GM20000 (cell line): ENCODE data around the gene FOS.

Experiments
- DNase-seq: peaks from one replicate; pipeline ENCODE4 v3.0.0; 2012; ENCODE audit warnings: low spot score
- TF ChIP-seq, protein P1 (sequence below): IDR thresholded peaks from 2 replicates; pipeline ENCODE4 v1.5.1; 2012; ENCODE audit warnings: mild to moderate bottlenecking, control low read depth; ENCODE audit errors: extremely low read depth, missing control alignments

Gene FOS

DNA sequence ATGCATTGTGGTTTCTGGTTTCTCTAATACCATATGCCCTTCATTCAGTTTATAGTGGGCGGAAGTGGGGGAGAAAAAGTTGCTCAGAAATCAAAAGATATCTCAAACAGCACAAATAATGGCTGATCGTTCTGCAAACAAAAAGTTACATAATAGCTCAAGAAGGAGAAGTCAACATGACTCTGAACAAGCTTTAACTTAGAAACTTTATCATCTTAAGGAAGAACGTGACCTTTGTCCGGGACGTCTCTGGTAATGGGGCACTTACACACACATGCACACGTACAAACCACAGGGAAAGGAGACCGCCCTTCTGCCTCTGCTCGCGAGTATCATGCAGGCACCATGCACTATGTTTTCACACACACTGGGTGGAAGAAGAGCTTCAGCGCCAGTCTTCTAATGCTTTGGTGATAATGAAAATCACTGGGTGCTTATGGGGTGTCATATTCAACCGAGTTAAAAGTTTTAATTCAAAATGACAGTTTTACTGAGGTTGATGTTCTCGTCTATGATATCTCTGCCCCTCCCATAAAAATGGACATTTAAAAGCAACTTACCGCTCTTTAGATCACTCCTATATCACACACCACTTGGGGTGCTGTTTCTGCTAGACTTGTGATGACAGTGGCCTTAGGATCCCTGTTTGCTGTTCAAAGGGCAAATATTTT is 4.7 kb downstream of the FOS start:
- DNase-seq = no peak
- TF ChIP-seq, protein P1, sequence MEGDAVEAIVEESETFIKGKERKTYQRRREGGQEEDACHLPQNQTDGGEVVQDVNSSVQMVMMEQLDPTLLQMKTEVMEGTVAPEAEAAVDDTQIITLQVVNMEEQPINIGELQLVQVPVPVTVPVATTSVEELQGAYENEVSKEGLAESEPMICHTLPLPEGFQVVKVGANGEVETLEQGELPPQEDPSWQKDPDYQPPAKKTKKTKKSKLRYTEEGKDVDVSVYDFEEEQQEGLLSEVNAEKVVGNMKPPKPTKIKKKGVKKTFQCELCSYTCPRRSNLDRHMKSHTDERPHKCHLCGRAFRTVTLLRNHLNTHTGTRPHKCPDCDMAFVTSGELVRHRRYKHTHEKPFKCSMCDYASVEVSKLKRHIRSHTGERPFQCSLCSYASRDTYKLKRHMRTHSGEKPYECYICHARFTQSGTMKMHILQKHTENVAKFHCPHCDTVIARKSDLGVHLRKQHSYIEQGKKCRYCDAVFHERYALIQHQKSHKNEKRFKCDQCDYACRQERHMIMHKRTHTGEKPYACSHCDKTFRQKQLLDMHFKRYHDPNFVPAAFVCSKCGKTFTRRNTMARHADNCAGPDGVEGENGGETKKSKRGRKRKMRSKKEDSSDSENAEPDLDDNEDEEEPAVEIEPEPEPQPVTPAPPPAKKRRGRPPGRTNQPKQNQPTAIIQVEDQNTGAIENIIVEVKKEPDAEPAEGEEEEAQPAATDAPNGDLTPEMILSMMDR = no peak

DNA sequence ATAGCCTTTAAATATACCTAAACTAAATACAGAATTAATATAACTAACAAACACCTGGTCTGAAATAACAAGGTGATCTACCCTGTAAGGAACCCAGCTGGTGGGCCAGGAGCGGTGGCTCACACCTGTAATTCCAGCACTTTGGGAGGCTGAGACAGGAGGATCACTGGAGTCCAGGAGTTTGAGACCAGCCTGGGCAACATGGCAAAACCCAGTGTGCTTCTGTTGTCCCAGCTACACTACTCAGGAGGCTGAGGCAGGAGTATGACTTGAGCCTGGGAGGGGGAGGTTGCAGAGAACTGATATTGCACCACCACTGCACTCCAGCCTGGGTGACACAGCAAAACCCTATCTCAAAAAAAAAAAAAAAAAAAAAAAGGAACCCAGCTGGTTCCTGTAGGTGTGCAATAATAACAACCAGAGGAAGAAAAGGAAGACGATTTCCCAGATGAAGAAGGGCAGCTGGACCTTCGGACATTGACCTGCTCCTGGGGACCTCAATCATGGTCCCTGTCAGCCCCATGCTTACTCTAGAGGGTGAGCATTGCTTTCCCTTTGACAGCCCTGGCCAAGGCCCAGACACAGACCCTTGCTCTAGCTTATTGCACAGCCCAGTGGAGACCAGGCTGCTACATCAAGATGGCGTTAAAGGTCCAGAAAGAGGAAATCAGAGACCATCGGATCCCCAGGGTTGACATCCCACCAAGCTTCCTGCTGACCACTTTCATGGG is 5.4 kb downstream of the FOS start:
- TF ChIP-seq, protein P1 = no peak
- DNase-seq = no peak

DNA sequence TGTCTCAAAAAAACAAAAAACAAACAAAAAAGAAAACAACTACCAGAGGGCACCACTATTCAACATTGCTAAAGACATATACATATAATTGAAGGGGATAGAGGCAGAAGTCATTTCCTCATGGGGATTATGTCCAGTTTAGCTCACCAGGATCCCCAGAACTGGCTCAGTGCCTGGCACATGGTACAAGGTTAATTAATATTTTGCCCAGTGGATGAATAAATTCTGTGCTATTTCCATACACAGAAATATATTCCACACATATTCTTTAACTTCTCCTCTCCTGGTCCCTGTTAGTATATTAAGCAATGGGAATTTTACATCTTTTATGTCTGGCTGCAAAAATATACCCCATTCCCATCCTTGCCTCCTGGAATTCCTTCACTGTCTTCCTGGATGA is 6.7 kb downstream of the FOS start:
- TF ChIP-seq, protein P1 = no peak
- no peak for DNase-seq

DNA sequence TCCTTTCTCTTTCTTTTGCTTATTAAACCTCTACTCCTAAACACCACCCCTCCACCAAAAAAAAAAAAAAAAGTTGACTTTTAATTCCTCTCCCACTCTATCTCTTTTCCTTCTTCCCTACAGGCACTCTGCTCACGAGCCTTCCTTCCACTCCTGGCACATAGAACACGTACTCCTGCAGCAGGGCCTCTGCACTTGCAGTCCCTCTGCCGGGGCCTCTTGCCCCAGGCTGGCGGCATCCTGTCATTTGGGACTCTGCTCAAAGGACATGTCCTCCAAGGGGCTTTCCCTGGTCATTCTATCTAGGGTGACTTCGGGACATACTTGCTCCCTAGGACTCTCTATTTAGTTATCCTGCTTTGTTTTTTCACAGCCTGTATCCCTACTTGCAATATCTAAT is 7.7 kb downstream of the FOS start:
- DNase-seq = no peak
- TF ChIP-seq, protein P1 = no peak

DNA sequence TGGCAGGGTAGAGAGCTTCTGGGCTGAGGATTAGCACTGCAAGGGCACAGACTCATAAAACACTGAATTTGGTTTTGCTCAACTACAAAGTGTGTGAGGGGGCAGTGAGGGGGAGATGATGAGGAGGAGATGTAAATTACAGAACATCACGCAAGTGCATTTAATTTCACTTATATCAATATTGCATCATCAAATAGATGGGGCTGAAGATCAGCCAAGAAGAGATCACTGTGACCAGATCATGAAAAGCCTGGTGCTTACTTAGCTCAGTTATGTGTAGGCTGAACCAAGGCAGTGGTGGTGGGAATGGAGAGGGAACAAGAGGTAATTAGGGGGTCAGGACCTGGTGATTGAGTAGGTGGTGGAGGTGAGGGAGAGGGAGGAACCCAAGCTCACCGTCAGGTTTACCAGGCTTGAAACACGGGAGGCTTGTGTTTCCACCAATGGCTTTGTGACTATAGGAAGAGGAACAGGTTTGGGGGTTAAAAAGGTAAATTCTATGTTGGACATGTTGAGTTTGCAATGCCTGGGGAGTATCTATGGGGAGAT is 11.3 kb downstream of the FOS start:
- DNase-seq = no peak

DNA sequence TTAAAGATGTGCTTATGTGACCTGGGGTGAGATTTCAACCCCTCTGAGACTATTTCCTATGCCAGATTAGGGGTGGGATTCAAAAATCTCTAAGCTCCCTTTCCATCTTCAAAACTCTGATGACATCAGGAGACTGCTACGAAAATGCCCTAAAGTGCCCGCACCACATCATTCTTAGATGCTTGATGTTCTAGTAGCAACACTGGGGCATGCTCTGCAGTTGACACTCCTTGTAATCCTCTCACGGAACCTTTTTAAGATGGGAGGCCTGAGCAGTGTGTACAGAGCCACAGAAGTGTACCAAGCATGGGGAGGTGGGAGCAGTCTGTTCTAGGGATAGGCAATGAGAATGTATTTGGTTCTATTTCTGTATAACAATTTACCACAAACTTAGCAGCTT is 12.2 kb downstream of the FOS start:
- DNase-seq = no peak
- TF ChIP-seq, protein P1 = no peak

More for the DNA sequence above, 11.3 kb downstream of the FOS start:
- TF ChIP-seq, protein P1 = no peak

DNA sequence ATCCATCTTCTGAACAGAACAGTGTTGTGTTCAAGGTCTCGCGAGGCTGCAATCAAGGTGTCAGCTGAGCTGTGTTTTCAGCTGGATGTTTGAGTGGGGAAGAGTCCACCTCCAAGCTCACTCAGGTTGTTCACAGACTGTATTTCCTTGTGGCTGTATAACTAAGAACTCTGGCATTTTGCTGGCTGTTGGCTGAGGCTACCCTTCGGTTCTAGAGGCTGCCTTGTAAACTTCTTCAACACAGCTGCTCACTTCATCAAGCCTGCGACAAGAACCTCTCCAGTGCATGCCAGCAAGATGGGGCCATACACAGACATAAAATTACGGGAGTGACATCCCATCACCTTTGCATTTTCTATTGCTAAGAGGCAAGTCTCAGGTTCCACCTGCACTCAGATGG is 12.7 kb downstream of the FOS start:
- DNase-seq = no peak
- TF ChIP-seq, protein P1 = no peak
